Esophagus (tissue), 2 donors: ENCODE results near the gene SCGB3A2. TPM values are rescaled to one million over a fixed set of nuclear protein-coding genes. Genes with fewer than 3 reads are reported as not detected.

ENCODE experiments used
- H3K27ac ChIP-seq, 2 donors: one replicate each; pipeline ENCODE4 v1.5.1; 2013; ENCODE audit warnings: low read depth in 2 of 2, mild to moderate bottlenecking in 2 of 2, inconsistent platforms in 1 of 2, low read length in 1 of 2, moderate library complexity in 1 of 2
- H3K27me3 ChIP-seq, 2 donors: one replicate each; pipeline ENCODE4 v1.6.1; 2013; ENCODE audit warnings: low read length in 2 of 2, control low read depth in 1 of 2, mild to moderate bottlenecking in 1 of 2; ENCODE audit not compliant: insufficient read depth in 2 of 2, control insufficient read depth in 1 of 2
- H3K36me3 ChIP-seq, 2 donors: one replicate each; pipeline ENCODE4 v1.6.1; 2013; ENCODE audit warnings: low read length in 1 of 2; ENCODE audit not compliant: control insufficient read depth in 2 of 2, insufficient read depth in 2 of 2
- H3K4me1 ChIP-seq, 2 donors: one replicate each; pipeline ENCODE4 v1.6.1; 2013; ENCODE audit warnings: low read length in 1 of 2; ENCODE audit not compliant: control insufficient read depth in 2 of 2, insufficient read depth in 2 of 2
- H3K4me3 ChIP-seq, 2 donors: one replicate each; pipeline ENCODE4 v1.5.1; 2013; ENCODE audit warnings: low read length in 2 of 2, mild to moderate bottlenecking in 2 of 2, low read depth in 1 of 2, moderate library complexity in 1 of 2
- H3K9me3 ChIP-seq, 2 donors: one replicate each; pipeline ENCODE4 v1.6.1; 2013; ENCODE audit warnings: mild to moderate bottlenecking in 2 of 2, low read depth in 1 of 2, low read length in 1 of 2, moderate library complexity in 1 of 2; ENCODE audit not compliant: control insufficient read depth in 2 of 2, insufficient read depth in 1 of 2
- WGBS, 2 donors: extraction: QIAGEN DNeasy Blood & Tissue Kit; methylation state at CpG; one replicate each; pipeline ENCODE4 v1.1.7; 2013; 5-methylcytosine and 5-hydroxymethylcytosine counted together
- polyA plus RNA-seq, 2 donors: library from polyadenylated mRNA; stranded (reverse); fragments of 200-250 nt; gene quantifications; one replicate each; pipeline ENCODE4 v1.2.3, GENCODE V29; 2013
- donor health status: healthy with polysubstance abuse.
- donor health status: Bipolar disorder and iron deficiency.

The SCGB3A2 gene, protein sequence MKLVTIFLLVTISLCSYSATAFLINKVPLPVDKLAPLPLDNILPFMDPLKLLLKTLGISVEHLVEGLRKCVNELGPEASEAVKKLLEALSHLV
- polyA plus RNA-seq = under 1 TPM in 1 of 2 donors, not detected in 1; 0.13 TPM

- WGBS, 2 donors = 62 to 64% methylated on average over 2 of the region's 2 CpGs
- H3K4me1 ChIP-seq = no peaks in the 10 kb centered on the region
- no peak within 1 kb of the TSS for H3K27ac ChIP-seq
- no peaks in the 10 kb centered on the region for H3K27me3 ChIP-seq
- H3K4me3 ChIP-seq = no peak within 1 kb of the TSS
- no peaks in the 10 kb centered on the region for H3K9me3 ChIP-seq
- H3K36me3 ChIP-seq = no peaks in the 10 kb centered on the region
Observed at GRCh38 chr5:147878066-147878759, at the start of gene SCGB3A2. Gene SCGB3A2, plus strand, starts transcription at chr5:147878711. Its CDS starts 93 bp downstream, at chr5:147878804.

- H3K27ac ChIP-seq = no peak overlapping the region
- H3K27me3 ChIP-seq = peaks cover 0 to 4% of the 10 kb centered on the region in 2 donors
- H3K36me3 ChIP-seq = no peaks in the 10 kb centered on the region
- no peaks in the 10 kb centered on the region for H3K4me1 ChIP-seq
- H3K9me3 ChIP-seq = no peaks in the 10 kb centered on the region
- H3K4me3 ChIP-seq = no peak overlapping the region
Observed at GRCh38 chr5:147830035-147830434, 48.5 kb upstream of the SCGB3A2 start.

GRCh38 chr5:147831465-147831864, 47.0 kb upstream of the SCGB3A2 start, which contains the start of gene SPINK1:
Gene SPINK1, minus strand, starts transcription at chr5:147831671. Its CDS starts 94 bp downstream, at chr5:147831577.
- Histone ChIP-seq H3K4me3 (no peak within 1 kb of the TSS), H3K4me1 (no peaks in the 10 kb centered on the region), H3K27ac (no peak within 1 kb of the TSS)

GRCh38 chr5:147832541-147832940, 46.0 kb upstream of the SCGB3A2 start:
- Histone ChIP-seq H3K4me1 (no peaks in the 10 kb centered on the region), H3K27ac (no peak overlapping the region), H3K4me3 (no peak overlapping the region), H3K9me3 (no peaks in the 10 kb centered on the region), H3K27me3 (peaks cover 0 to 4% of the 10 kb centered on the region in 2 donors), H3K36me3 (no peaks in the 10 kb centered on the region)
- 55 to 83% methylated on average over 1 of the region's 1 CpG for WGBS, 2 donors

More at GRCh38 chr5:147831465-147831864, 47.0 kb upstream of the SCGB3A2 start, which contains the start of gene SPINK1:
- peaks cover 0 to 4% of the 10 kb centered on the region in 2 donors for H3K27me3 ChIP-seq
- WGBS, 2 donors = 76 to 92% methylated on average over 3 of the region's 3 CpGs
- H3K36me3 ChIP-seq = no peaks in the 10 kb centered on the region
- H3K9me3 ChIP-seq = no peaks in the 10 kb centered on the region

DNA sequence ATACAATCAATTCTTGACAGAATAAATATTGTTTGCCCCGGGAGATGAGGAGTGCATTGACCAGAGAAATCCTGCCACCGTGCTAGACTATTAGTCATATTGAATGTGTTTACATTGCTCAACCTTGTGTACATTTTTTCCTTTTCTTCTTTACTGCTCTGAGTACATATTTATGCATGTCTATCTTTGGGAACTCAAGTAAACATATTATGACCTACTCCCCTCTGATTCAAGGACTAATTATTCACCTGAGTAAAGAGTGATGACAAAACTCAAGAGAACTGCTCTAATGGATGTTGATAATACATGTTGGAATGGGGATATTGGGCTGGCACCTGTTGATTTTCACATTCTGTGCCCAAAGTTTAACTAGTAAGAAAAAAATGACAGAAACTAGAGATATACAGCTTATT, 43.1 kb upstream of the SCGB3A2 start:
- H3K36me3 ChIP-seq = no peaks in the 10 kb centered on the region
- no peak overlapping the region for H3K27ac ChIP-seq
- no peaks in the 10 kb centered on the region for H3K4me1 ChIP-seq
- no peaks in the 10 kb centered on the region for H3K27me3 ChIP-seq
- H3K4me3 ChIP-seq = no peak overlapping the region
- 15 to 25% methylated on average over 2 of the region's 2 CpGs for WGBS, 2 donors
- H3K9me3 ChIP-seq = no peaks in the 10 kb centered on the region

DNA sequence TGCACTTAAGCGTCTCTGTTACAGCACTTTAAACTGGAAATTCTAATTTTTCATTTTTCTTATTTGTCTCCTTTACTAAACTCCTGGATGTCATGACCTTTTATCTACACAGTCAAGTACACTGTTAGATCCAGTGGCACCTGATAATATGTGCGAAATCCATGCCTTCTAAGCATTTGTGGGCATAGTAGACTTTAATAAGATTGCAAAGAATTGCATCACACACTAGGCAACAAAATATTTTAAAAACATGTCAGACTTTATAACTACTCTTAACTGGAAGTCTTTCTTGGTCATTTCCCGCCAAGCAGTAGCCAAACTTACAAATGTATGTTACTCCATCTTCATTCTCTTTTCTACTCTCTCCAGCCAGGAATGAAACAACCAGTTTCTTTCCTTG, 42.1 kb upstream of the SCGB3A2 start:
- no peak overlapping the region for H3K27ac ChIP-seq
- H3K4me3 ChIP-seq = no peak overlapping the region
- no peaks in the 10 kb centered on the region for H3K36me3 ChIP-seq
- no peaks in the 10 kb centered on the region for H3K4me1 ChIP-seq
- 75 to 86% methylated on average over 3 of the region's 3 CpGs for WGBS, 2 donors
- H3K9me3 ChIP-seq = no peaks in the 10 kb centered on the region
- no peaks in the 10 kb centered on the region for H3K27me3 ChIP-seq

DNA sequence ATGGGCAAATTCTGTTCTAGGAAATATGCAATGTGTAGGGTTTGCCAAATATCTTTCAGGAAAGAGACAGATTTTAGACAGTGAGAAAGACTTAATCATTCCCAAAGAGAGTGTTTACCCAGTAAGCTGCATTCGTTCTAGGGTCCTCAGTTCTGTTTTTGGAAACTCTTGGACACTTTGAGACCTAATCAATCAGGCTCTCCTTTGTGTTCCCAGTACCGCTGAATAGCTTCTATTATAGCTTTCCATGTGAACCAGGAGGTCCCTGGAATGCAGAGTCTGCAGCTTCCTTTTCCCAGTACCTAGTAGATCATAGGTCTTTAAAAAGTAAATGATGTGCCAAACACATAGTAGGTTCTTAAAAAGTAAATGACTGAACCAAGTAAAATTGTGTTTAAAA, 35.6 kb upstream of the SCGB3A2 start:
- Histone ChIP-seq H3K4me3 (no peak overlapping the region), H3K9me3 (no peaks in the 10 kb centered on the region), H3K27me3 (no peaks in the 10 kb centered on the region), H3K4me1 (no peaks in the 10 kb centered on the region), H3K27ac (no peak overlapping the region), H3K36me3 (no peaks in the 10 kb centered on the region)
- 43 to 48% methylated on average over 2 of the region's 2 CpGs for WGBS, 2 donors

DNA sequence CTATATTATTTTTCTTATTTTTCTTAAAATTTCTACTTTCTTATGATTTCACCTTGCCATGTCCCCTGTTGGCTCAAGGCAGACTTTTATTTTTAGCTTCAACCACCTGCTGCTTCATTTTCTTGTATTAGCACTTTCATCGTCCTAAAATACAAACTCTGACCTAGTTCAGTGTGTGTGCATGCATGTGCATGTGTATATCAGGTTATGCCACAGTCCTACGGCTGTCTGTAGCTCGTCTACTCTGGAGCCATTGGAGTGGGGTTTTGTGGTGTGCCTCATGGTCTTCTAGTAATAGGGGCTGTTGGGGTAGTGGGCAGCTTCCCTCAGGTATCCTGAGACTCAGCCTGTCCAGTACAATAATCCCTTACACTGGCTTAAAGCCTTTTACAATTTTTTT, 33.7 kb upstream of the SCGB3A2 start:
- Histone ChIP-seq H3K4me3 (no peak overlapping the region), H3K27me3 (no peaks in the 10 kb centered on the region), H3K4me1 (no peaks in the 10 kb centered on the region), H3K9me3 (no peaks in the 10 kb centered on the region), H3K36me3 (no peaks in the 10 kb centered on the region), H3K27ac (no peak overlapping the region)
- WGBS, 2 donors = 38 to 59% methylated on average over 3 of the region's 3 CpGs

DNA sequence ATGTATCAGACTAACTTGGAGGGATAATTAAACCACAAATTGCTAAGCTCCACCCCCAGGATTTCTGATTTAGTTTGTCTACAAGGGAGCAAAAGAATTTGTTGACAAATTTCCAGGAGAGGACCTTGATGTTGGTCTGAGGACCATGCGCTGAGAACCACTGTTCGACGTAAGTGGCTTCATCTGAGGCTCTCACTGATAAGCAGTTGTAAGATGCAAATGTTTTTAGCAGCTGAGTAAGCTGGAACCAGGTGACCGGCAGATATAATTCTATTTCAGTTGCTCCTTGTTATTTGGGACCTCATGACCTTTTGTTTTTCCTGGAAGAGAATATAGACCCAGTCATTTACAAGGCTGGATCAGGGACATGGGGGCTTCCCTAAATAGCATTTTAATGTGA, 32.9 kb upstream of the SCGB3A2 start:
- Histone ChIP-seq H3K27me3 (no peaks in the 10 kb centered on the region), H3K4me3 (no peak overlapping the region), H3K27ac (no peak overlapping the region), H3K36me3 (no peaks in the 10 kb centered on the region), H3K4me1 (no peaks in the 10 kb centered on the region), H3K9me3 (no peaks in the 10 kb centered on the region)
- WGBS, 2 donors = 84 to 94% methylated on average over 4 of the region's 4 CpGs

GRCh38 chr5:147849226-147849625, 29.3 kb upstream of the SCGB3A2 start:
- Histone ChIP-seq H3K36me3 (no peaks in the 10 kb centered on the region), H3K4me1 (no peaks in the 10 kb centered on the region), H3K27ac (no peak overlapping the region), H3K27me3 (no peaks in the 10 kb centered on the region), H3K9me3 (peaks cover 0 to 2% of the 10 kb centered on the region in 2 donors), H3K4me3 (no peak overlapping the region)
- WGBS, 2 donors = 46 to 65% methylated on average over 2 of the region's 2 CpGs
